B cell (primary cell): ENCODE measurements around the gene C10orf53.

Source experiments
- CTCF ChIP-seq: fragments of 200-600 bp; IDR thresholded peaks from one replicate; pipeline ENCODE4 v1.8.0; 2022; ENCODE audit warnings: antibody characterized with exemption, mild to moderate bottlenecking
- EZH2 ChIP-seq: IDR thresholded peaks from 2 replicates; pipeline ENCODE4 v1.6.1; 2012; ENCODE audit warnings: borderline replicate concordance, low read depth, mild to moderate bottlenecking, moderate library complexity, low read length; ENCODE audit not compliant: insufficient read depth, poor library complexity, severe bottlenecking

GRCh38 chr10:49664006-49664841 is 15.2 kb upstream of the C10orf53 start:
- TF ChIP-seq EZH2 (no peak), CTCF (no peak)
